DND-41 (cell line): ENCODE data around the gene TBC1D22B.

Source experiments
- EZH2 ChIP-seq: IDR thresholded peaks from 3 replicates; pipeline ENCODE4 v1.6.1; 2012; ENCODE audit warnings: borderline replicate concordance, low read depth, mild to moderate bottlenecking, moderate library complexity, low read length, inconsistent platforms; ENCODE audit not compliant: severe bottlenecking
- TF ChIP-seq, protein P1 (sequence below): IDR thresholded peaks from 2 replicates; pipeline ENCODE4 v1.5.1; 2012; ENCODE audit warnings: borderline replicate concordance, low read length, moderate library complexity, mild to moderate bottlenecking; ENCODE audit not compliant: poor library complexity, severe bottlenecking; ENCODE audit errors: extremely low read depth

DNA sequence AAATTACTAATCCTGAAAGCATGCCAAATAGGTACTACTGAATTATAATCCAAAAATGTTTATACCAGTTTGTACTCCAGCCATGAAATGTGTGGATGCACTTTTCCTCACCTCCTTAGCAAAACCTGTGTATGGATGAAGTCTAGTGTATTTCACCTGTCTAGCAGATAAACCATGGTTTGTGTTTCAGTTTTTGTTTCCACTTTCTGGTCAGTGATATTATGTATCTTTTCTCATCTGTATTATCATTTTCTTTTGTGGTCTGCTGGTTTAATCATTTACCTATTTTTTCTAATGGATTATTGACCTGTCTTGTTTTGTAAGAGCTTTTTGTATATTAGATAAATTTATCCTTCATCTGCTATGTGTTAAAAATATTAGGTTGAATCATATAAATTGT lies 41.4 kb downstream of the TBC1D22B start:
- TF ChIP-seq EZH2, result no peak
- TF ChIP-seq, protein P1, sequence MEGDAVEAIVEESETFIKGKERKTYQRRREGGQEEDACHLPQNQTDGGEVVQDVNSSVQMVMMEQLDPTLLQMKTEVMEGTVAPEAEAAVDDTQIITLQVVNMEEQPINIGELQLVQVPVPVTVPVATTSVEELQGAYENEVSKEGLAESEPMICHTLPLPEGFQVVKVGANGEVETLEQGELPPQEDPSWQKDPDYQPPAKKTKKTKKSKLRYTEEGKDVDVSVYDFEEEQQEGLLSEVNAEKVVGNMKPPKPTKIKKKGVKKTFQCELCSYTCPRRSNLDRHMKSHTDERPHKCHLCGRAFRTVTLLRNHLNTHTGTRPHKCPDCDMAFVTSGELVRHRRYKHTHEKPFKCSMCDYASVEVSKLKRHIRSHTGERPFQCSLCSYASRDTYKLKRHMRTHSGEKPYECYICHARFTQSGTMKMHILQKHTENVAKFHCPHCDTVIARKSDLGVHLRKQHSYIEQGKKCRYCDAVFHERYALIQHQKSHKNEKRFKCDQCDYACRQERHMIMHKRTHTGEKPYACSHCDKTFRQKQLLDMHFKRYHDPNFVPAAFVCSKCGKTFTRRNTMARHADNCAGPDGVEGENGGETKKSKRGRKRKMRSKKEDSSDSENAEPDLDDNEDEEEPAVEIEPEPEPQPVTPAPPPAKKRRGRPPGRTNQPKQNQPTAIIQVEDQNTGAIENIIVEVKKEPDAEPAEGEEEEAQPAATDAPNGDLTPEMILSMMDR, result no peak
